WERI-Rb-1 (cell line): ENCODE measurements around the gene ERCC1.

Experiments
- DNase-seq: peaks from one replicate; pipeline ENCODE4 v3.0.0-alpha.2; 2020
- H3K27ac ChIP-seq: fragments of 250-450 bp; sonication (Bioruptor Pico); 2 replicates; pipeline ENCODE4 v1.5.1; 2020; ENCODE audit warnings: mild to moderate bottlenecking, moderate library complexity
- H3K27me3 ChIP-seq: fragments of 250-450 bp; sonication (Bioruptor Pico); 2 replicates; pipeline ENCODE4 v1.5.1; 2021; ENCODE audit warnings: mild to moderate bottlenecking, low read depth, moderate library complexity; ENCODE audit not compliant: insufficient read depth, severe bottlenecking
- H3K36me3 ChIP-seq: fragments of 250-450 bp; sonication (Bioruptor Pico); 2 replicates; pipeline ENCODE4 v1.5.1; 2020; ENCODE audit warnings: mild to moderate bottlenecking, moderate library complexity
- H3K4me3 ChIP-seq: 2 replicates; pipeline ENCODE4 v1.5.1; 2011; ENCODE audit warnings: low read depth, mild to moderate bottlenecking, control low read depth, low read length
- H3K9me3 ChIP-seq: fragments of 250-450 bp; sonication (Bioruptor Pico); 2 replicates; pipeline ENCODE4 v1.5.1; 2021; ENCODE audit warnings: mild to moderate bottlenecking, moderate library complexity; ENCODE audit not compliant: severe bottlenecking
- CTCF ChIP-seq: IDR thresholded peaks from 2 replicates; pipeline ENCODE4 v1.5.1; 2011; ENCODE audit warnings: low read depth, mild to moderate bottlenecking, control low read depth, inconsistent platforms, low read length

ERCC1 gene

GRCh38 chr19:45362291-45362690, 61.4 kb downstream of the ERCC1 start:
- no peak for DNase-seq
- H3K27me3 ChIP-seq = no peaks in the 10 kb centered on the region
- H3K4me3 ChIP-seq = no peak overlapping the region
- no peak for TF ChIP-seq CTCF
- peaks cover 50% of the 10 kb centered on the region for H3K36me3 ChIP-seq
- H3K27ac ChIP-seq = no peak overlapping the region
- no peaks in the 10 kb centered on the region for H3K9me3 ChIP-seq

GRCh38 chr19:45361608-45362007, 62.1 kb downstream of the ERCC1 start:
- Histone ChIP-seq H3K36me3 (peaks cover 52% of the 10 kb centered on the region), H3K9me3 (no peaks in the 10 kb centered on the region), H3K4me3 (no peak overlapping the region), H3K27ac (no peak overlapping the region), H3K27me3 (no peaks in the 10 kb centered on the region)
- no peak for TF ChIP-seq CTCF
- no peak for DNase-seq

GRCh38 chr19:45358213-45358792, 65.4 kb downstream of the ERCC1 start:
- H3K4me3 ChIP-seq = no peak overlapping the region
- H3K27ac ChIP-seq = no peak overlapping the region
- DNase-seq = no peak
- TF ChIP-seq CTCF = no peak
- H3K36me3 ChIP-seq = peaks cover 72% of the 10 kb centered on the region
- no peaks in the 10 kb centered on the region for H3K27me3 ChIP-seq
- no peaks in the 10 kb centered on the region for H3K9me3 ChIP-seq

DNA sequence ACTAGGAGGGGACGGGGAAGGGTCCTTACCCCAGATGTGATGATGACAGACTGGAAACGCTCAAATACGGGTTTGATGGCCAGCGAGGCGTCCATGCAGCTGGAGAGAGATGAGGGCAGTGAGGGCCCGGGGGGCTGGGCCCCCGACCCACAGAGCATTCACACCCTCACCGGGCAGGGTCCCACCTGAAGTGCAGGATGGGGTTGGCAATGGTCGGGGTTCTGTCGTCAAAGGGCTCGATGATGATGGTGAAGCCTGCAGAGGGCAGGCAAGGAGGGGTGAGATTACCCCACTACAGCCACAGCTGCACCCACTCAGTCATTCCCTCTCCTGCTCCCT, 66.3 kb downstream of the ERCC1 start:
- no peaks in the 10 kb centered on the region for H3K27me3 ChIP-seq
- no peak overlapping the region for H3K27ac ChIP-seq
- H3K4me3 ChIP-seq = no peak overlapping the region
- DNase-seq = no peak
- H3K36me3 ChIP-seq = peaks cover 70% of the 10 kb centered on the region
- no peaks in the 10 kb centered on the region for H3K9me3 ChIP-seq
- TF ChIP-seq CTCF = no peak
